Gastrocnemius medialis (tissue), 4 donors: ENCODE data around the gene MYO3B. TPM values are rescaled to one million over a fixed set of nuclear protein-coding genes. Genes with fewer than 3 reads are reported as not detected.

Source experiments
- ATAC-seq, 2 donors: fragments of 150-250 bp; one replicate each; pipeline ENCODE4 v1.9.1; 2016
- DNase-seq, 2 donors: peaks; one replicate each; pipeline ENCODE4 v3.0.0-alpha.2; 2019
- H3K27ac ChIP-seq, 4 donors: fragments of 200-600 bp; sonication (generic); 1 replicate in 1 of 4; 2 replicates in 3 of 4; pipeline ENCODE4 v1.5.1; 2016 to 2018; ENCODE audit warnings: mild to moderate bottlenecking in 2 of 4, moderate library complexity in 1 of 4
- H3K27me3 ChIP-seq, 3 donors: fragments of 200-600 bp; sonication (generic) in 2 of 3; 1 replicate in 1 of 3; 2 replicates in 2 of 3; pipeline versions ENCODE4 v1.5.1 to v1.6.0; 2016 to 2019; ENCODE audit warnings: mild to moderate bottlenecking in 1 of 3, moderate library complexity in 1 of 3
- H3K36me3 ChIP-seq, 2 donors: fragments of 200-600 bp; sonication (generic) in 1 of 2; one replicate each; pipeline ENCODE4 v1.5.1; 2017 to 2018
- H3K4me1 ChIP-seq, 2 donors: fragments of 200-600 bp; sonication (generic) in 1 of 2; one replicate each; pipeline ENCODE4 v1.5.1; 2016 to 2017; ENCODE audit warnings: mild to moderate bottlenecking in 2 of 2
- H3K4me3 ChIP-seq, 4 donors: fragments of 200-600 bp; sonication (generic) in 3 of 4; 1 replicate in 1 of 4; 2 replicates in 3 of 4; pipeline ENCODE4 v1.5.1; 2016 to 2019; ENCODE audit warnings: mild to moderate bottlenecking in 2 of 4
- H3K9me3 ChIP-seq, 3 donors: fragments of 200-600 bp; sonication (generic) in 2 of 3; 1 replicate in 1 of 3; 2 replicates in 2 of 3; pipeline ENCODE4 v1.5.1; 2016 to 2019
- POLR2A ChIP-seq, 2 donors: fragments of 450-650 bp; IDR thresholded peaks; one replicate each; pipeline ENCODE4 v1.6.1; 2017; ENCODE audit warnings: antibody characterized with exemption in 2 of 2, mild to moderate bottlenecking in 2 of 2, moderate library complexity in 2 of 2
- in situ Hi-C, 4 donors: fragments of 200-750 bp; cut with MboI; loops; one replicate each; pipeline versions ENCODE4 v1.15.0 to v1.8.0; 2017; ENCODE audit warnings: low sequenced_read_pairs in 4 of 4
- intact Hi-C: fragments of 100-400 bp; cut with DNase I; formaldehyde crosslinking; loops from one replicate; pipeline ENCODE4 v1.15.1; 2023; ENCODE audit warnings: low total_unique reads
- total RNA-seq, 4 donors: library from RNA; depleted of rRNA; stranded (reverse); fragments of >200 nt; gene quantifications; one replicate each; pipeline versions ENCODE4 v1.1.0 to v1.2.3, GENCODE V29; 2016
- TF ChIP-seq, protein P1 (sequence below), 5 experiments: fragments of 450-650 bp in 3 of 5; fragments of 200-600 bp in 2 of 5; sonication (generic) in 2 of 5; IDR thresholded peaks in 4 of 5; conservative IDR thresholded peaks in 1 of 5; 1 replicate in 4 of 5; 2 replicates in 1 of 5; pipeline ENCODE4 v1.5.1; 2016 to 2019; ENCODE audit warnings: antibody characterized with exemption in 5 of 5, mild to moderate bottlenecking in 3 of 5, moderate library complexity in 3 of 5

MYO3B gene
- total RNA-seq, 4 donors from 2014 or later, result 0.07 to 0.27 TPM; not detected in 2

- Histone ChIP-seq H3K4me3 (no peak overlapping the region), H3K9me3 (no peaks in the 10 kb centered on the region), H3K36me3 (no peaks in the 10 kb centered on the region), H3K27me3 (no peaks in the 10 kb centered on the region), H3K4me1 (peaks cover 0 to 40% of the 10 kb centered on the region in 2 donors), H3K27ac (peak overlapping the region in 3 of 4 donors; percentile 51 to 60 (median 55))
- peak; percentile 75 to 87 for DNase-seq
- in situ Hi-C loops (no loop called here), intact Hi-C loops (no loop called here)
- peak; percentile 94 to 97 for ATAC-seq
- TF ChIP-seq, protein P1, sequence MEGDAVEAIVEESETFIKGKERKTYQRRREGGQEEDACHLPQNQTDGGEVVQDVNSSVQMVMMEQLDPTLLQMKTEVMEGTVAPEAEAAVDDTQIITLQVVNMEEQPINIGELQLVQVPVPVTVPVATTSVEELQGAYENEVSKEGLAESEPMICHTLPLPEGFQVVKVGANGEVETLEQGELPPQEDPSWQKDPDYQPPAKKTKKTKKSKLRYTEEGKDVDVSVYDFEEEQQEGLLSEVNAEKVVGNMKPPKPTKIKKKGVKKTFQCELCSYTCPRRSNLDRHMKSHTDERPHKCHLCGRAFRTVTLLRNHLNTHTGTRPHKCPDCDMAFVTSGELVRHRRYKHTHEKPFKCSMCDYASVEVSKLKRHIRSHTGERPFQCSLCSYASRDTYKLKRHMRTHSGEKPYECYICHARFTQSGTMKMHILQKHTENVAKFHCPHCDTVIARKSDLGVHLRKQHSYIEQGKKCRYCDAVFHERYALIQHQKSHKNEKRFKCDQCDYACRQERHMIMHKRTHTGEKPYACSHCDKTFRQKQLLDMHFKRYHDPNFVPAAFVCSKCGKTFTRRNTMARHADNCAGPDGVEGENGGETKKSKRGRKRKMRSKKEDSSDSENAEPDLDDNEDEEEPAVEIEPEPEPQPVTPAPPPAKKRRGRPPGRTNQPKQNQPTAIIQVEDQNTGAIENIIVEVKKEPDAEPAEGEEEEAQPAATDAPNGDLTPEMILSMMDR (IDR thresholded peaks at IDR 0.05 in 4 of 5, conservative IDR thresholded peaks at IDR 0.05 in 1 of 5), result no peak
- TF ChIP-seq POLR2A (IDR thresholded peaks at IDR 0.05), result no peak
Observed at GRCh38 chr2:170509452-170510193, 331.7 kb downstream of the MYO3B start.

DNA sequence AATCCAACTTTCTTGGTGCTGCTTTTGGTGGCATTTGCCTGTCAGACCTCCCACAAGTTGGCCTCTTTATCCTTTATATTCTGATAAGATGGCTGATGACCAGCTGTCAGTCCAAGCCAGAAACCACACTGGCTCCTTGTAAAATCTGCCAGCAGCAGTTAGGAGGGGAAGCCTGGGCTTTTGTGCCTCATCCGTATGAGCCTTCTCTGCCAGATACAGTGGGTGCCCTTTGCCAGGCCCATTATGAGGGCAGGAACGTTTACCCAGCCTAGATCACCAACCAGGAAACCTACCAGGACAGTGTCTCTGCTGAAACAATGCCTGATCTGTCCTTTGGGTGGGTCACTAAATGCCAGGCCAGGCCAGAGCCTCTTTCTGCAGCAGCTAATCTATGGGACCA is 334.3 kb downstream of the MYO3B start:
- no peaks in the 10 kb centered on the region for H3K9me3 ChIP-seq
- no peak overlapping the region for H3K4me3 ChIP-seq
- H3K27me3 ChIP-seq, result no peaks in the 10 kb centered on the region
- H3K27ac ChIP-seq, result no peak overlapping the region
- H3K4me1 ChIP-seq, result peaks cover 0 to 27% of the 10 kb centered on the region in 2 donors
- intact Hi-C loops, result no loop called here
- ATAC-seq, result no peak
- DNase-seq, result no peak
- in situ Hi-C loops, result no loop called here
- TF ChIP-seq, protein P1 (IDR thresholded peaks at IDR 0.05 in 4 of 5, conservative IDR thresholded peaks at IDR 0.05 in 1 of 5), result no peak
- TF ChIP-seq POLR2A (IDR thresholded peaks at IDR 0.05), result no peak
- H3K36me3 ChIP-seq, result no peaks in the 10 kb centered on the region

DNA sequence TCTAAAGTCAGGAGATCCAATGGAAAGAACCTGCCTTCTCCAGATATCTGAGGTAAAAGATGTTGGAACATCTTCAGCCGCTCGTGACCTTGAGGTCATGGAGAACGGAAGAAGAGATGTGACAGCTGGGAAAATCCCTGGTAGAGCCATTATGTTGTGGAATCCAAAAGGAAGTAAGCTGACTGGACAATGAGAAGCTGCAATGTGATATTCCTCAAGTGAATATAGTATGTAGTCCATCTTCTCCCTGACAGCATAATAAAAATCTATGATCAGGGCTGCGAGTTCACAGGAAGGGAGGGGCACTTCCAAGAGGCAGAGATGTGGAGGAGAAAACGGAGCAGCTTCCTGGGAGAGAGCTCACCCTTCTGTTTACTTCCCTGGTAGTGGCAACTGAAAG is 336.2 kb downstream of the MYO3B start:
- TF ChIP-seq, protein P1 (IDR thresholded peaks at IDR 0.05 in 4 of 5, conservative IDR thresholded peaks at IDR 0.05 in 1 of 5), result no peak
- no peak for TF ChIP-seq POLR2A (IDR thresholded peaks at IDR 0.05)
- Histone ChIP-seq H3K4me3 (no peak overlapping the region), H3K27me3 (no peaks in the 10 kb centered on the region), H3K36me3 (no peaks in the 10 kb centered on the region), H3K4me1 (peaks cover 0 to 21% of the 10 kb centered on the region in 2 donors), H3K27ac (no peak overlapping the region), H3K9me3 (no peaks in the 10 kb centered on the region)
- DNase-seq, result no peak
- in situ Hi-C loops (no loop called here), intact Hi-C loops (no loop called here)
- no peak for ATAC-seq

- Histone ChIP-seq H3K9me3 (no peaks in the 10 kb centered on the region), H3K4me3 (no peak overlapping the region), H3K27me3 (no peaks in the 10 kb centered on the region), H3K4me1 (peaks cover 0 to 11% of the 10 kb centered on the region in 2 donors), H3K27ac (no peak overlapping the region), H3K36me3 (no peaks in the 10 kb centered on the region)
- TF ChIP-seq, protein P1 (IDR thresholded peaks at IDR 0.05 in 4 of 5, conservative IDR thresholded peaks at IDR 0.05 in 1 of 5), result no peak
- no peak for TF ChIP-seq POLR2A (IDR thresholded peaks at IDR 0.05)
- ATAC-seq, result no peak
- in situ Hi-C loops, result no loop called here
- no peak for DNase-seq
- intact Hi-C loops, result no loop called here
Observed at GRCh38 chr2:170517538-170517937, 339.6 kb downstream of the MYO3B start.
